ENCODE measurements around the gene RANBP3.

RANBP3 gene

GRCh38 chr19:5918463-5919079 is 59.4 kb downstream of the RANBP3 start:
- TF ChIP-seq CTCF (IDR thresholded peaks at IDR 0.05; ENCODE audit: low read depth, low read length): no peak
- DNase-seq (ENCODE audit: extremely low read depth, low read depth): no peak

- TF ChIP-seq CTCF (IDR thresholded peaks at IDR 0.05; ENCODE audit: low read depth, low read length): no peak
- DNase-seq (ENCODE audit: extremely low read depth, low read depth): no peak
These were observed 60.4 kb downstream of the RANBP3 start for GRCh38 chr19:5917431-5918107.

GRCh38 chr19:5916181-5916708 is 61.7 kb downstream of the RANBP3 start:
- TF ChIP-seq CTCF (IDR thresholded peaks at IDR 0.05; ENCODE audit: low read depth, low read length): no peak
- DNase-seq (ENCODE audit: extremely low read depth, low read depth): no peak

- TF ChIP-seq CTCF (IDR thresholded peaks at IDR 0.05; ENCODE audit: low read depth, low read length): no peak
These were observed 62.2 kb downstream of the RANBP3 start for GRCh38 chr19:5915782-5916165.

GRCh38 chr19:5914946-5915781 is 62.8 kb downstream of the RANBP3 start:
- DNase-seq (ENCODE audit: extremely low read depth, low read depth): no peak
- TF ChIP-seq CTCF (IDR thresholded peaks at IDR 0.05; ENCODE audit: low read depth, low read length): no peak

More at GRCh38 chr19:5915782-5916165, 62.2 kb downstream of the RANBP3 start:
- no peak for DNase-seq (ENCODE audit: extremely low read depth, low read depth)

GRCh38 chr19:5914358-5914774 is 63.6 kb downstream of the RANBP3 start:
- DNase-seq (ENCODE audit: extremely low read depth, low read depth): no peak
- no peak for TF ChIP-seq CTCF (IDR thresholded peaks at IDR 0.05; ENCODE audit: low read depth, low read length)
